BJ (cell line): Measurements from ENCODE around the gene GFOD2. TPM values are rescaled to one million over a fixed set of nuclear protein-coding genes. Genes with fewer than 3 reads are reported as not detected.

ENCODE experiments used
- CTCF ChIA-PET: fragments of 350-600 bp; formaldehyde crosslinking; extraction: SDS; loops from one replicate; lab custom pipeline; 2021; ENCODE audit warnings: antibody characterized with exemption, inconsistent platforms; lab: Yijun Ruan, JAX
- POLR2A ChIA-PET: fragments of 300-600 bp; sonication (Branson Sonifier 250); formaldehyde crosslinking; extraction: SDS; loops from one replicate; lab custom pipeline; 2021; ENCODE audit warnings: antibody characterized with exemption; lab: Charles Lee
- DNase-seq: peaks from one replicate; pipeline ENCODE4 v3.0.0-alpha.2; 2011; ENCODE audit warnings: low read depth
- H3K27me3 ChIP-seq: 2 replicates; pipeline ENCODE4 v1.6.0; 2011; ENCODE audit warnings: low read length; ENCODE audit not compliant: control insufficient read depth, insufficient read depth
- H3K36me3 ChIP-seq: 2 replicates; pipeline ENCODE4 v1.5.1; 2011; ENCODE audit warnings: low read length; ENCODE audit not compliant: control insufficient read depth, insufficient read depth
- H3K4me3 ChIP-seq: 2 replicates; pipeline ENCODE4 v1.5.1; 2011; ENCODE audit warnings: low read depth, mild to moderate bottlenecking, control low read depth, low read length
- polyA plus RNA-seq: library from polyadenylated mRNA; depleted of rRNA; stranded (reverse); fragments of >200 nt; gene quantifications from 2 replicates; pipeline ENCODE4 v1.2.3, GENCODE V29; 2011; rRNA removed
- TF ChIP-seq, protein P1 (sequence below): IDR thresholded peaks from 2 replicates; pipeline ENCODE4 v1.5.1; 2011; ENCODE audit warnings: low read depth, mild to moderate bottlenecking, control low read depth, inconsistent platforms, low read length, moderate library complexity; ENCODE audit not compliant: insufficient read depth

Gene GFOD2
- polyA plus RNA-seq, 1 experiment = 13.6 TPM

DNA sequence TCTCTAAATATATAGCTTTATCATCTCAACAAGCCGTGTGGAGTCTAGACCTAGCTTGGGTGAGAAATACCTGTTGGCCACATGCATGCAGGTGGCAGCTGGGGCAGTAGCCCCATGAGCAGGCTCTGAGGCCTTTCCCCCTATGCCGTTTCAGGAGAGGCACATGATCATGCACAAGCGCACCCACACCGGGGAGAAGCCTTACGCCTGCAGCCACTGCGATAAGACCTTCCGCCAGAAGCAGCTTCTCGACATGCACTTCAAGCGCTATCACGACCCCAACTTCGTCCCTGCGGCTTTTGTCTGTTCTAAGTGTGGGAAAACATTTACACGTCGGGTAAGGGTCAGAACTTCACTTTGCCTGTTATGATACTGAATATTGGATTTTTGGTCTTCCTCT, 90.9 kb downstream of the GFOD2 start:
- TF ChIP-seq, protein P1, sequence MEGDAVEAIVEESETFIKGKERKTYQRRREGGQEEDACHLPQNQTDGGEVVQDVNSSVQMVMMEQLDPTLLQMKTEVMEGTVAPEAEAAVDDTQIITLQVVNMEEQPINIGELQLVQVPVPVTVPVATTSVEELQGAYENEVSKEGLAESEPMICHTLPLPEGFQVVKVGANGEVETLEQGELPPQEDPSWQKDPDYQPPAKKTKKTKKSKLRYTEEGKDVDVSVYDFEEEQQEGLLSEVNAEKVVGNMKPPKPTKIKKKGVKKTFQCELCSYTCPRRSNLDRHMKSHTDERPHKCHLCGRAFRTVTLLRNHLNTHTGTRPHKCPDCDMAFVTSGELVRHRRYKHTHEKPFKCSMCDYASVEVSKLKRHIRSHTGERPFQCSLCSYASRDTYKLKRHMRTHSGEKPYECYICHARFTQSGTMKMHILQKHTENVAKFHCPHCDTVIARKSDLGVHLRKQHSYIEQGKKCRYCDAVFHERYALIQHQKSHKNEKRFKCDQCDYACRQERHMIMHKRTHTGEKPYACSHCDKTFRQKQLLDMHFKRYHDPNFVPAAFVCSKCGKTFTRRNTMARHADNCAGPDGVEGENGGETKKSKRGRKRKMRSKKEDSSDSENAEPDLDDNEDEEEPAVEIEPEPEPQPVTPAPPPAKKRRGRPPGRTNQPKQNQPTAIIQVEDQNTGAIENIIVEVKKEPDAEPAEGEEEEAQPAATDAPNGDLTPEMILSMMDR = no peak
- ChIA-PET POLR2A (interaction anchor here (0.6 kb wide), 1 partner anchor 14 kb away, joined by 6 read pairs; no protein-coding TSS in a partner anchor), CTCF (interaction anchor here (1.3 to 1.9 kb wide), 2 partner anchors 10 to 107 kb away, joined by 3 to 4 read pairs; no protein-coding TSS in a partner anchor)
- no peak overlapping the region for H3K4me3 ChIP-seq
- no peak for DNase-seq
- peaks cover 15% of the 10 kb centered on the region for H3K36me3 ChIP-seq
- H3K27me3 ChIP-seq = no peaks in the 10 kb centered on the region

Other genes with a start within 250 kb of the GFOD2 start
- 111 and 155 TPM in 2 replicates for gene ATP6V0D1, start 238.2 kb downstream of the GFOD2 start, polyA plus RNA-seq
- gene AGRP, start 235.8 kb downstream of the GFOD2 start, polyA plus RNA-seq = not detected in 2 replicates
- 7.4 and 12.7 TPM in 2 replicates for gene RIPOR1, start 190.5 kb downstream of the GFOD2 start, polyA plus RNA-seq
- gene CTCF, start 156.8 kb downstream of the GFOD2 start, polyA plus RNA-seq = 20.9 and 22.8 TPM in 2 replicates
- 0.18 and 0.23 TPM in 2 replicates for gene CARMIL2, start 74.2 kb downstream of the GFOD2 start, polyA plus RNA-seq
- 14.1 and 29.5 TPM in 2 replicates for gene ACD, start 59.1 kb downstream of the GFOD2 start, polyA plus RNA-seq
- gene PARD6A, start 58.4 kb downstream of the GFOD2 start, polyA plus RNA-seq = 0.86 and 0.88 TPM in 2 replicates
- 7.6 and 10.9 TPM in 2 replicates for gene ENKD1, start 52.6 kb downstream of the GFOD2 start, polyA plus RNA-seq
- 0.87 and 1.5 TPM in 2 replicates for gene C16orf86, start 52.5 kb downstream of the GFOD2 start, polyA plus RNA-seq
- gene RANBP10, start 87.2 kb upstream of the GFOD2 start, polyA plus RNA-seq = 11.5 and 17.6 TPM in 2 replicates
- 0.96 and 1.6 TPM in 2 replicates for gene TSNAXIP1, start 87.6 kb upstream of the GFOD2 start, polyA plus RNA-seq
- gene THAP11, start 123.0 kb upstream of the GFOD2 start, polyA plus RNA-seq = 20.1 and 25.8 TPM in 2 replicates
- gene NUTF2, start 127.6 kb upstream of the GFOD2 start, polyA plus RNA-seq = 173 and 230 TPM in 2 replicates
- 26.2 and 42.4 TPM in 2 replicates for gene CENPT, start 128.4 kb upstream of the GFOD2 start, polyA plus RNA-seq
- gene EDC4, start 153.7 kb upstream of the GFOD2 start, polyA plus RNA-seq = 19.9 and 27.4 TPM in 2 replicates
- 0.22 and 0.27 TPM in 2 replicates for gene NRN1L, start 165.6 kb upstream of the GFOD2 start, polyA plus RNA-seq
- 26.0 and 45.5 TPM in 2 replicates for gene PSKH1, start 173.9 kb upstream of the GFOD2 start, polyA plus RNA-seq
- 0.15 and 0.58 TPM in 2 replicates for gene CTRL, start 212.5 kb upstream of the GFOD2 start, polyA plus RNA-seq
- gene PSMB10, start 217.5 kb upstream of the GFOD2 start, polyA plus RNA-seq = 24.8 and 29.1 TPM in 2 replicates
- gene LCAT, start 224.8 kb upstream of the GFOD2 start, polyA plus RNA-seq = 7.9 and 13.6 TPM in 2 replicates
- 64.4 and 115 TPM in 2 replicates for gene SLC12A4, start 249.3 kb upstream of the GFOD2 start, polyA plus RNA-seq